Bronchial epithelial cell (primary cell): ENCODE data around the gene NTM. TPM values are rescaled to one million over a fixed set of nuclear protein-coding genes. Genes with fewer than 3 reads are reported as not detected.

Experiments used
- DNase-seq: peaks from one replicate; pipeline ENCODE4 v3.0.0-alpha.2; 2010; ENCODE audit warnings: low read depth
- FAIRE-seq: peaks from 2 replicates; lab custom pipeline; 2011; peaks lifted over from hg19 to GRCh38; lab: Jason Lieb, UNC
- H3K27me3 ChIP-seq: 2 replicates; pipeline ENCODE4 v1.5.1; 2011; ENCODE audit warnings: low read length; ENCODE audit not compliant: control insufficient read depth, insufficient read depth
- H3K36me3 ChIP-seq: 2 replicates; pipeline ENCODE4 v1.5.1; 2011; ENCODE audit warnings: low read length; ENCODE audit not compliant: control insufficient read depth, insufficient read depth
- H3K4me3 ChIP-seq: 2 replicates; pipeline ENCODE4 v1.5.1; 2011; ENCODE audit warnings: mild to moderate bottlenecking, low read depth, low read length, control low read depth
- CTCF ChIP-seq: IDR thresholded peaks from 2 replicates; pipeline ENCODE4 v1.5.1; 2011; ENCODE audit warnings: mild to moderate bottlenecking, moderate library complexity, low read length, control low read depth, inconsistent platforms; ENCODE audit not compliant: insufficient read depth, severe bottlenecking
- total RNA-seq: library from RNA; depleted of rRNA; stranded (reverse); fragments of >200 nt; gene quantifications from 2 replicates; pipeline ENCODE4 v1.2.1, GENCODE V29; 2014

The NTM gene
- total RNA-seq, 1 donor from 2014 or later, result 4.2 TPM

DNA sequence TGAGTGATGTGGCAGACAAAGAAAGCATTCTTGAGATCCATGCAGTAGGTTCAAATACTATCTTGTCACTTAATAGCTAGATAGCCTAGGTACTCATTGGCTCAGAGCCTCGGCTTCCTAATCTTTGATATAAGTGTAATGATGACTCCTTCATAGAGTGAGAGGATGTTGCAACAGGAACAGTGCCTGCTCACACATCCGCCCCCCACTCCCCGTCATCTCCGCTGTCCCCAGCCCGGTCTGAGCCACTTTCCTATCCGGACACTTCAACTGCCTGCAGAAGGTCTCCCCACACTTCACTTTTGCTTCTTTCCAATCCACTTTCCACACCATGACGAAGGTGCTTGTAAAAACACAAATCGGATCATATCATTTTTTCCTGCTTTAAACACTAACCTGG is 128.8 kb downstream of the NTM start:
- DNase-seq (peak; percentile 30), FAIRE-seq (no peak)
- Histone ChIP-seq H3K36me3 (no peaks in the 10 kb centered on the region), H3K27me3 (no peaks in the 10 kb centered on the region), H3K4me3 (no peak overlapping the region)
- no peak for TF ChIP-seq CTCF

DNA sequence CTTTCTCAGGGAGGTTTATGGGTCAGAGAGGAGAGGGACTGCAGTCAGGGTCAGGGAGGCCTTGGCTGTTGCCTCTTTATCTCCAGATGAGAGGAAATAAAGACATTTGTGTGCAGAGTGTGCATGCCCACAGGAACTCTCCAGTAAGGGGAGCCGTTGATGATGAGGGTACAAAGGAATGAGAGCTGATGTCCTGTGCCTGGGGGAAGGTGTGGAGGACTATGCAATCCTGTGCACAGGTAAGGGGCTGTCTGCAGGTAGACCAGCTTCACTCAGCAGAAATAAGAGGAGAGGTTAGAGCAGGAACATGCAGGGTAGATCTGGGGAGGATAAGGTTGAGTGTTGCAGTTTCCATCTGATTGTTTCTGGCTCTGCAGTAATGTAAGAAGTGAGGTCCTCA is 132.6 kb downstream of the NTM start:
- no peak for DNase-seq
- FAIRE-seq, result peak; percentile 23
- H3K27me3 ChIP-seq, result no peaks in the 10 kb centered on the region
- no peaks in the 10 kb centered on the region for H3K36me3 ChIP-seq
- no peak overlapping the region for H3K4me3 ChIP-seq
- TF ChIP-seq CTCF, result no peak

GRCh38 chr11:131504199-131504949 is 134.0 kb downstream of the NTM start:
- peak; percentile 18 for DNase-seq
- Histone ChIP-seq H3K27me3 (no peaks in the 10 kb centered on the region), H3K4me3 (no peak overlapping the region), H3K36me3 (no peaks in the 10 kb centered on the region)
- peak; percentile 49 for TF ChIP-seq CTCF
- no peak for FAIRE-seq

GRCh38 chr11:131506348-131506747 is 135.9 kb downstream of the NTM start:
- DNase-seq, result no peak
- Histone ChIP-seq H3K27me3 (no peaks in the 10 kb centered on the region), H3K36me3 (no peaks in the 10 kb centered on the region), H3K4me3 (no peak overlapping the region)
- TF ChIP-seq CTCF, result no peak
- no peak for FAIRE-seq

- FAIRE-seq, result no peak
Observed at GRCh38 chr11:131510662-131511061, 140.2 kb downstream of the NTM start.

More at GRCh38 chr11:131510662-131511061, 140.2 kb downstream of the NTM start:
- Histone ChIP-seq H3K27me3 (no peaks in the 10 kb centered on the region), H3K4me3 (no peak overlapping the region), H3K36me3 (no peaks in the 10 kb centered on the region)
- TF ChIP-seq CTCF, result no peak
- DNase-seq, result no peak
